Prostate gland (tissue), 2 donors: ENCODE data around the gene TOMM40L.

Experiments
- CTCF ChIP-seq, 4 experiments: fragments of 200-600 bp in 2 of 4; fragments of 450-650 bp in 2 of 4; sonication (generic) in 2 of 4; IDR thresholded peaks; 1 replicate in 3 of 4; 2 replicates in 1 of 4; pipeline ENCODE4 v1.5.1; 2016 to 2019; ENCODE audit warnings: antibody characterized with exemption in 4 of 4, mild to moderate bottlenecking in 2 of 4, moderate library complexity in 2 of 4
- POLR2A ChIP-seq: fragments of 450-650 bp; IDR thresholded peaks from one replicate; pipeline ENCODE4 v1.6.1; 2016; ENCODE audit warnings: antibody characterized with exemption, mild to moderate bottlenecking

- TF ChIP-seq CTCF (IDR thresholded peaks at IDR 0.05), result peak in 1 of 4 experiments; percentile 12
- no peak for TF ChIP-seq POLR2A
Observed at GRCh38 chr1:161180639-161181038, 45.2 kb upstream of the TOMM40L start.
